DLD1 (cell line): Measurements from ENCODE around the gene NOP9.

Experiments
- in situ Hi-C: cut with HindIII; loops from 2 replicates; pipeline ENCODE4 v1.10.0; 2017; ENCODE audit warnings: low sequenced_read_pairs

The NOP9 gene

DNA sequence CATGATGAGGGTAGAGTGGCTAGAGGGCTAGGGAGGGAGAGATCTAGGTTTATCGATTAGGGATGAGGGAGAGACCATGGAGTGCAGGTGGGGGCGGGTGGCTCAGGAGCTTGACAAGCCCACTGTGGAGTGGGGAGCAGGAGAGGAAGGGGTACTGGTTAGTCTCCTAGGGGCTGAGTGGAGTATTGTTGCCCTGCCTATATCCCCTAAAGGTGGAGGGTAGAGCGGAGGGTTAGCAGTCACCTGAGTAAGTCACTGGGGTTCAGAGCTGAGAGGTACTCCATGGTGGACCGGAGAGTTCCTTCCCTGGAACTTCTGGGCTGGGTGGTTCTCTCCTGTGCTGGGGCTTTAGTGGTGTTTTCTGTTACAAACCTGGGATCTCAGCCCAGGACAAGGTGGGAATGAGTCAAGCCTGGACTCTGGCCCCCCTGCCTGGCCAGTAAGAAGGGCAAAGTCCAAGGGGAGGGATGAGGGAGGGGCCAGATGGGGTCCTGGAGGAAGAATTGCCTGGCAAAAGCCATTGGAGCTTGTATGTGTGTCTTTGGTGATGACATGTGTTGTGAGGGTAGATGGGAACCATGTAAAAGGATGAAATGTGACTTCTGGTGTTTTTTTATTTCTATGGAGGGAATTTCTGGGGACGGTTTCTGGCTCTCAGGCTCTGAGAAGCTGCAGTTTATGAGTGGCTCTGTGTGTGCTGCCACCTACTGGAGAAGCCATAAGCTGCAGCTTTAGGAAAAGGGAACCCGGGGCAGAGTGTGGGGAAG, 8.1 kb downstream of the NOP9 start, which contains the start of gene CIDEB:
Gene CIDEB, minus strand, starts transcription at position 403 of the 767 bp plus-strand sequence. Its CDS starts 119 bp downstream, at position 284.
- in situ Hi-C loops, result no loop called here

- in situ Hi-C loops, result no loop called here
Observed at GRCh38 chr14:24308342-24309124, 8.9 kb downstream of the NOP9 start.

DNA sequence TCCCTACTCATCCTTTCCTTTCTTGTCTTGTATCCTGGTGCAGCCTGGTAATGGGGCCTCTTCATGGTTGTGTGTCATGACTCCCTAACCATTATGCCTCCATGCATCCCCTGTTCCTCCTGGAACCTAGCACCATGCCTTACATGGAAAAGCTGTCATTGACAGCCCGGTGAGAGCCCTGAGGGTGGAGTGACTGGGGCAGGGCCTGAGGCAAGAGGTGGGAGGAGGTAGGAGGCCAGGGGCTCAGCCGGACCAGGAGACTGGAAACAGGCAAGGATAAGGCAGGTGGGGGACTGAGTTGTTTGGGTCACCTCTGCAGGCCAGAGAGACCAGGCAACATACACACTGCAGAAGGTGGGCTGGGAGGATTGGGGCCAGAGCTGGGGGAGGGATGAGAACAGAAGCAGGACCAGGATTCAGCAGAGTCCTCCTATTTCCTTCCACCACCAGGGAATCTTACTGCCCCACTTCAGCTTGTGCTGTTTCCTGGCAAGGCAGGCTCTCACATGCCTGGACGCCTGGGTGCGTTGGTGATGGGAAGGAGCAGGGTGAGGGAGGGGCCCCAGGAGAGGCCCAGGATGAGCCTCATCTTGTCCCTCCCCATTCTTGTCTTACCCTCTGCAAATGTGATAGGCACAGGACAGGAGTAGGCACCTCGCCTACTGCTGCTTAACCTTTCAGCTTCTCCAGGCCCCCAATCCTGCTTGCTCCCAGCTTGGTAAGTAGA, 10.1 kb downstream of the NOP9 start, which contains the start of gene LTB4R2:
Gene LTB4R2, plus strand, starts transcription at position 603 of the 727 bp plus-strand sequence. CDS start 525 bp downstream, outside the sequence.
- in situ Hi-C loops, result no loop called here

- in situ Hi-C loops, result no loop called here
Observed at GRCh38 chr14:24310265-24310645, 10.6 kb downstream of the NOP9 start.

GRCh38 chr14:24310646-24311604, 11.3 kb downstream of the NOP9 start, which contains the start of gene LTB4R:
TSS of gene LTB4R (plus strand) at chr14:24311502. CDS start at chr14:24315652, 4,150 bp downstream.
- in situ Hi-C loops, result no loop called here

DNA sequence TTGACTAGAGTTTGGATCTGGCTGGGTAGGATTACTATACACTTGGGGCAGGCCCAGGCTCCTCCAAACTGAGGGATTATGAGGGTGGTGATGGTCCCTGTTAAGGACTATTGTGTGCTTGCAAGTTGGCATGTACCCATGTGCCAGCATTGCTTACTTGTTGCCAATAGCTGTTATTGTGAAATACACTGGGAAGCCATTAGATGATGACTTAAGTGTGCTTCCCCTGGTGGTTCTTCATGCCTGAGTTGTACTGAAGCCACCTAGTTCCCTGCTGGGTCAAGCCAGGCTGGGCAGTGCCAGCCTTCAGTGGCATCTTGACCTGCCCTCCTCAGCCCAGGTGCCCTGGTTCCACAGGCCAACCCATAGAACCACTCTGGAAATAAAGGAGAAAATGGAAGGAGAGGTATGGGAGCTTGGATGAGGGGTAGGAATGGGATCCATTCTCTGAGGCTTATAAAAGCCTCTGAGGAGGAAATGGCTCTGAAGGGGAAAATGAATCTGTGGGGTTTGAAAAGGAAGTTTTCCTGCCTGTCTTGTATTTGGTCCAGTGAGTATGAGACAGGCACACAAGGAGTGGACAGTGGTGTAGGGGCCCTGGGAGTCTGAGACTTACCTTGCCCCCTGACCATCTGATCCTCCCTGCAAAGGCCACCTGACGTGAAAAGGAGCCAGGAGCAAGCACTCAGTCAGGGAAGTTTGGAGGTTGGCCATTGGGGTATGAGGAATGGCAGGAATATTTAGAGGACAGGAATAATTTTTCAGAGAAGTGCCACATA, 12.4 kb downstream of the NOP9 start:
- in situ Hi-C loops, result no loop called here

- in situ Hi-C loops, result no loop called here
Observed at GRCh38 chr14:24312736-24313507, 13.3 kb downstream of the NOP9 start.

GRCh38 chr14:24313913-24314312, 14.3 kb downstream of the NOP9 start:
- in situ Hi-C loops, result no loop called here

DNA sequence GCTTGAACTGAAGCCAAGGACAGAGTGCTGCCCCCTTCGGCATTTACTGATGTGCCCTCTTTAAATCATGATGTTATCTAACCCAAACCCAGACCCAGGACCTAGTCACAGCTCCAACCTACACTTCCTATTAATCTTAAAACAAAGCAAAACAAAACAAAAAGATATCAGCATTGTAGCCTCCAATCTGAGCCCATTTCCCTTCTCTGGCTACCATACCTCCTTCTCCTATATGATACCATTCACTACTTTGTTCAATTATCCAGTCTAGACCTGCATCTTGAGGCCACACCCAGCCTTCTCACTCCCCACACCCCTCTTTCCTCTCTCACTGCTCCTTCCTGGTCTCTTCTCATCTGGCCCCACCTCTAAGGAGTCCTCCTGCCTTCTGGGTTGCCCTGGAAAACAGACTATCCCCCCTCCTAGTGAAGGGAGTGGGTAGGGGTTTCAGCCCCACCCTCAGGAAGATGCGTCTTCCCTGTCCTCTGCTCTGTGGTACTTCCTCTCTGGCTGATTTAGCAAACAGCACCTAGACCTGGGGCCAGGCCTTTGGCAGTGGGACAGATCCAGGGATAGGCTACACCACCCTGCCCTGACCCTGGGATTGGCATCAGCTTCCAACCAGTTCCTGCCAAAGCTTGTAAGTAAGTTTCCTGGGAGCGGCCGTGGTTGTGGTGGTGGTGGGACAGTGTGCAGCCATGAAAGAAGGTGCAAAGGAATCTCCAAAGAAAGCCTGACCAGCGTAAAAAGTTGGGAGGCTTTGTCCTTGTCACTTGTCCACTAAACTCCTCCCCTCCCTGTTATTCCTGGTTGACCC, 14.9 kb downstream of the NOP9 start:
- in situ Hi-C loops, result no loop called here

DNA sequence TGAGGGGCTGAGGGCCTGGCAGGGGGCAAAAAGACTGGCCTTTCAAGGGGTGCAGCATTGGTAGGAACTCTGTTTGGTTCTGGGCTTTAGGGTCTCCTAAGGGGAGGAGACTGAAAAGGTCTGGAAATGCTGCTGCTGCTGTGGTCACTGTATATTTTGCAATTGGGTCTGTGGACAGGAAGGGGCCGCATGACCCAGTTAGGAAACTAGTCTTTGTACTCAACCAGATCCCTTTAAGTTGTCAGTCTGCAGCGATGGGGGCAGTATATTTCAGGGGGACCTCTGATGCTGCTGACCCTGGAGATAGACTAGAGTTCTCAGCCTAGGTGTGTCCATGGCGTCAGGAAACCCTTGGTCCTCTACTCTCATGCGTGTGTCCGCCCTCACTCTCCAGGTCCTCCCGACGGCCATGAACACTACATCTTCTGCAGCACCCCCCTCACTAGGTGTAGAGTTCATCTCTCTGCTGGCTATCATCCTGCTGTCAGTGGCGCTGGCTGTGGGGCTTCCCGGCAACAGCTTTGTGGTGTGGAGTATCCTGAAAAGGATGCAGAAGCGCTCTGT, 15.7 kb downstream of the NOP9 start:
- in situ Hi-C loops, result no loop called here

DNA sequence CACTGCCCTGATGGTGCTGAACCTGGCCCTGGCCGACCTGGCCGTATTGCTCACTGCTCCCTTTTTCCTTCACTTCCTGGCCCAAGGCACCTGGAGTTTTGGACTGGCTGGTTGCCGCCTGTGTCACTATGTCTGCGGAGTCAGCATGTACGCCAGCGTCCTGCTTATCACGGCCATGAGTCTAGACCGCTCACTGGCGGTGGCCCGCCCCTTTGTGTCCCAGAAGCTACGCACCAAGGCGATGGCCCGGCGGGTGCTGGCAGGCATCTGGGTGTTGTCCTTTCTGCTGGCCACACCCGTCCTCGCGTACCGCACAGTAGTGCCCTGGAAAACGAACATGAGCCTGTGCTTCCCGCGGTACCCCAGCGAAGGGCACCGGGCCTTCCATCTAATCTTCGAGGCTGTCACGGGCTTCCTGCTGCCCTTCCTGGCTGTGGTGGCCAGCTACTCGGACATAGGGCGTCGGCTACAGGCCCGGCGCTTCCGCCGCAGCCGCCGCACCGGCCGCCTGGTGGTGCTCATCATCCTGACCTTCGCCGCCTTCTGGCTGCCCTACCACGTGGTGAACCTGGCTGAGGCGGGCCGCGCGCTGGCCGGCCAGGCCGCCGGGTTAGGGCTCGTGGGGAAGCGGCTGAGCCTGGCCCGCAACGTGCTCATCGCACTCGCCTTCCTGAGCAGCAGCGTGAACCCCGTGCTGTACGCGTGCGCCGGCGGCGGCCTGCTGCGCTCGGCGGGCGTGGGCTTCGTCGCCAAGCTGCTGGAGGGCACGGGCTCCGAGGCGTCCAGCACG, 16.4 kb downstream of the NOP9 start:
- in situ Hi-C loops, result no loop called here

- in situ Hi-C loops, result no loop called here
Observed at GRCh38 chr14:24316597-24316950, 16.9 kb downstream of the NOP9 start.

GRCh38 chr14:24317141-24317928, 17.7 kb downstream of the NOP9 start:
- in situ Hi-C loops, result no loop called here

DNA sequence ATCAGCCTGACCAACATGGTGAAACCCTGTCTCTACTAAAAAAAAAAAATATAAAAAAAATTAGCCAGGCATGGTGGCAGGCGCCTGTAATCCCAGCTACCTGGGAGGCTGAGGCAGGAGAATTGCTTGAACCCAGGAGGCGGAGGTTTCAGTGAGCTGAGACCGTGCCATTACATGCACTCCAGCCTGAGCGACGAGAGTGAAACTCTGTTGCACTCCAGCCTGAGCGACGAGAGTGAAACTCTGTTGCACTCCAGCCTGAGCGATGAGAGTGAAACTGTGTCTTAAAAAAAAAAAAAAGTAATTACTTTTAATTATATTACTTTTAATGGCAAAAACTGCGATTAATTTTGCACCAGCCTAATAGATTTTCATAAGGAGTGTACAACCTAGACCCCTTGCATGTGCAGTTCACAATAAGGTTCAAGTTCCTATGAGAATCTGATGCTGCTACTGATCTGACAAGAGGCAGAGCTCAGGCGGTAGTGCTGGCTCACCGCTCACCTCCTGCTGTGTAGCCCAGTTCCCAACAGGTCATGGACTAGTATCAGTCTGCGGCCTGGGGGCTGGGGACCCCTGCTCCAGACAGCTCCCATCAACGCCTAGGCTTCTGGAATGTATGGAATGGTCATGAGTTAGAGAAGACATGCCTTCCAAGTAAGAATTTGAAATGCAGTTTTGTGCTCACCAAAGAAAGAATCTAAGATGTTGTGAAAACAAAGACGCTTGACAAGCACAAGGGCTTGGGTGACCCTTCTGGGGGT, 21.7 kb downstream of the NOP9 start:
- in situ Hi-C loops, result no loop called here

DNA sequence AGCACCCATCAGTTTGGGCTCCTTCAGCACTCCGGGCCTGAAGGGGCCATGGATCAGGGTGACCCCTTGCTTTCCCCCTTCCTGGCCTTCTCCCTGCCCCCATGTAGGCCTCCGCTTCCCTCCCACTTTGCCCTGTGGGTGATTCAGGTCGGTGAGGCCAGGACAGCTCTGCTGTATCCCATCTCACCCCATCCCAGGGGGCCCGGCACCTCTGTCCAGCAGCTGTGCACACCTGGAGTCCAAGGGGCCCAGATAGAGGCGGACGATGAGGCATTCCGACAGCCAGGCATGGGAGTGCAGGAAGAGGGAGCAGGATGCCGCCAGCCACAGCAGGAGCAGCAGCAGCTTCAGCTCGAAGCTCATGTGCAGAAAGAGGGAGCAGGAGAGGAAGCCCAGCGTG, 23.0 kb downstream of the NOP9 start:
- in situ Hi-C loops, result no loop called here
